Uterus (tissue), 2 donors: ENCODE results near the gene ZNF669.

Experiments used
- POLR2A ChIP-seq, 2 donors: fragments of 450-650 bp; IDR thresholded peaks; one replicate each; pipeline ENCODE4 v1.6.1; 2016; ENCODE audit warnings: antibody characterized with exemption in 2 of 2, mild to moderate bottlenecking in 1 of 2, moderate library complexity in 1 of 2
- TF ChIP-seq, protein P1 (sequence below), 4 experiments: fragments of 200-600 bp in 2 of 4; fragments of 450-650 bp in 2 of 4; sonication (generic) in 2 of 4; IDR thresholded peaks; one replicate each; pipeline ENCODE4 v1.5.1; 2016 to 2019; ENCODE audit warnings: antibody characterized with exemption in 4 of 4, mild to moderate bottlenecking in 2 of 4, moderate library complexity in 1 of 4

DNA sequence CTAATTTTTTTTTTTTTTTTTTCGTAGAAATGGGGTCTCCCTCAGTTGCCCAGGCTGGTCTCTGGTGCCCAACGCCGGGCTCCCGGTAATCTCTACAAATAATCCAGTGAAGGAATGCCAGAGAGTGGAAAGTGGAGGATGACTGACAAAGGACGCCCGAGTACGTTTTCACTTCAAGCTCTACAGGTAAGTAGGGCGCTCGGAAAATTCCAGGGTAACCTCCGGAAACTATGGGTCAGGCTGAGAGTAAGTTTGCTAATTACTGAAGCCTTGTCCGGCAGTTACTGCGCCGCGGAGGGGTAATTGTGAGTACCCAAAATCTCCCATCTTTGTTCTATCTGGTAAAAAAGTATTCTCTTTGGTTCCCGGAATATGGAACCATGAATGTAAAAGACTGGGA, 1.8 kb upstream of the ZNF669 start:
- TF ChIP-seq, protein P1, sequence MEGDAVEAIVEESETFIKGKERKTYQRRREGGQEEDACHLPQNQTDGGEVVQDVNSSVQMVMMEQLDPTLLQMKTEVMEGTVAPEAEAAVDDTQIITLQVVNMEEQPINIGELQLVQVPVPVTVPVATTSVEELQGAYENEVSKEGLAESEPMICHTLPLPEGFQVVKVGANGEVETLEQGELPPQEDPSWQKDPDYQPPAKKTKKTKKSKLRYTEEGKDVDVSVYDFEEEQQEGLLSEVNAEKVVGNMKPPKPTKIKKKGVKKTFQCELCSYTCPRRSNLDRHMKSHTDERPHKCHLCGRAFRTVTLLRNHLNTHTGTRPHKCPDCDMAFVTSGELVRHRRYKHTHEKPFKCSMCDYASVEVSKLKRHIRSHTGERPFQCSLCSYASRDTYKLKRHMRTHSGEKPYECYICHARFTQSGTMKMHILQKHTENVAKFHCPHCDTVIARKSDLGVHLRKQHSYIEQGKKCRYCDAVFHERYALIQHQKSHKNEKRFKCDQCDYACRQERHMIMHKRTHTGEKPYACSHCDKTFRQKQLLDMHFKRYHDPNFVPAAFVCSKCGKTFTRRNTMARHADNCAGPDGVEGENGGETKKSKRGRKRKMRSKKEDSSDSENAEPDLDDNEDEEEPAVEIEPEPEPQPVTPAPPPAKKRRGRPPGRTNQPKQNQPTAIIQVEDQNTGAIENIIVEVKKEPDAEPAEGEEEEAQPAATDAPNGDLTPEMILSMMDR (IDR thresholded peaks at IDR 0.05): no peak
- no peak for TF ChIP-seq POLR2A (IDR thresholded peaks at IDR 0.05)
